ENCODE data around the gene RAI1. TPM values are rescaled to one million over a fixed set of nuclear protein-coding genes. Genes with fewer than 3 reads are reported as not detected.

Gene RAI1, protein sequence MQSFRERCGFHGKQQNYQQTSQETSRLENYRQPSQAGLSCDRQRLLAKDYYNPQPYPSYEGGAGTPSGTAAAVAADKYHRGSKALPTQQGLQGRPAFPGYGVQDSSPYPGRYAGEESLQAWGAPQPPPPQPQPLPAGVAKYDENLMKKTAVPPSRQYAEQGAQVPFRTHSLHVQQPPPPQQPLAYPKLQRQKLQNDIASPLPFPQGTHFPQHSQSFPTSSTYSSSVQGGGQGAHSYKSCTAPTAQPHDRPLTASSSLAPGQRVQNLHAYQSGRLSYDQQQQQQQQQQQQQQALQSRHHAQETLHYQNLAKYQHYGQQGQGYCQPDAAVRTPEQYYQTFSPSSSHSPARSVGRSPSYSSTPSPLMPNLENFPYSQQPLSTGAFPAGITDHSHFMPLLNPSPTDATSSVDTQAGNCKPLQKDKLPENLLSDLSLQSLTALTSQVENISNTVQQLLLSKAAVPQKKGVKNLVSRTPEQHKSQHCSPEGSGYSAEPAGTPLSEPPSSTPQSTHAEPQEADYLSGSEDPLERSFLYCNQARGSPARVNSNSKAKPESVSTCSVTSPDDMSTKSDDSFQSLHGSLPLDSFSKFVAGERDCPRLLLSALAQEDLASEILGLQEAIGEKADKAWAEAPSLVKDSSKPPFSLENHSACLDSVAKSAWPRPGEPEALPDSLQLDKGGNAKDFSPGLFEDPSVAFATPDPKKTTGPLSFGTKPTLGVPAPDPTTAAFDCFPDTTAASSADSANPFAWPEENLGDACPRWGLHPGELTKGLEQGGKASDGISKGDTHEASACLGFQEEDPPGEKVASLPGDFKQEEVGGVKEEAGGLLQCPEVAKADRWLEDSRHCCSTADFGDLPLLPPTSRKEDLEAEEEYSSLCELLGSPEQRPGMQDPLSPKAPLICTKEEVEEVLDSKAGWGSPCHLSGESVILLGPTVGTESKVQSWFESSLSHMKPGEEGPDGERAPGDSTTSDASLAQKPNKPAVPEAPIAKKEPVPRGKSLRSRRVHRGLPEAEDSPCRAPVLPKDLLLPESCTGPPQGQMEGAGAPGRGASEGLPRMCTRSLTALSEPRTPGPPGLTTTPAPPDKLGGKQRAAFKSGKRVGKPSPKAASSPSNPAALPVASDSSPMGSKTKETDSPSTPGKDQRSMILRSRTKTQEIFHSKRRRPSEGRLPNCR (N-terminal part only)
- total RNA-seq = 13.9 and 16.0 TPM in 2 replicates

DNA sequence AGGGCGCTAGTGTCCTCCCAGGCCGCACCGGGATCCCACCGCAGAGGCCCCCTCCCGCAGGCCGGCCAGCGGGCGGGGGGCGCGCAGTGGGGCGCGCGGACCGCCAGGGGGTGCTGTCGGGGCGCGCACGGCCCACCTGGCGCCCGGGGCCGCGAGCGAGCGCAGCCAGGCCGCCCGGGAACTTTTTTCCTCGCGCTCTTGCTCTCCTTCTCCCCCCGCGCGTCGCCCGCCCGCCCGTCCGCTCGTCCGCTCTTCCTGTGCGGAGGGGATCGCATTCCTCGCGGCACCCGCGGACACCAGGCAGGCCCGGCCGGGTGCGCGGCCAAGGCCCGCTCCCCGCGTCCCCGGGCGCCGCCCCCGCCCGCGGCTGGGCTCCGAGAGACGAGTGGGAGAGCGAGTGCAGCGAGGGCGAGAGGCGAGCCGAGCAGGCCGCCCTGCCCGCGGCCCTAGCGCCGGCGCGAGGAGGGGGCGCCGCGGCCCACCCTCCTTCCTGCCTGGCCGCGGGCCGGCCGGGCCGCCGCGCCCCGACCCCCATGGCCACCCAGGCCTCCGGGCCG lies at the start of gene RAI1:
Gene RAI1, plus strand, starts transcription at position 272 of the 557 bp plus-strand sequence. CDS start 111,491 bp downstream, outside the sequence.

DNA sequence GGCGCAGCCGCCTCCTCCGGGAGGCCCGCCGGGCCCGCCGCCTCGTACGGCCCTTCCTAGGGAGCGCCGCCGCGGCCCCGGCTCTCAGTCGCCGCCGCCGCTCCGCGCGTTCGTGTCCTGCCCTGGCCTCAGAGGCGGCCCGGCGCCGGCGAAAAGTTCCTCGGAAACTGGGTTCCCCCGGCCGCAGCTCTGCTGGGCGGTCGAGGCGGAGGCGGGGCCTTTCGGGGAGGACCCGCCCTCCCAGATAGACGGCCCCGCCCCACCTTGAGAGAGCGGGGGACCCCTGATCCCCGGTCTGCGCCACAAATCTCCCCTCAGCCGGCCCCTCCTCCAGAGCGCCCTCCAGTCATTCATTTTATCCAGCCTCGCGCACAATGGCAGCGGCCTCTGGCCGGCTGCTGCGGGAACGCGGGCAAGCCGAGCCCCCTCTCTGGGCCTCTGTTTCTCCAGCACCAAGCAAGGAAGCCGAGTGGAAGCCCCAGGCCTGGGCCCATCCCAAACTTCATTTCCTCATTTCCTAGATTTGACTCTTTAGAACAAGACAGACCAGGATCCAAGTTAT lies 155.6 kb downstream of the RAI1 start, which contains the start of gene SREBF1:
Gene SREBF1, minus strand, starts transcription at position 169 of the 562 bp plus-strand sequence. CDS start 169 bp downstream, outside the sequence.

Other genes with a start within 250 kb of the RAI1 start
- gene MED9, start 204.5 kb upstream of the RAI1 start, total RNA-seq = 16.2 and 17.3 TPM in 2 replicates
- gene RASD1, start 185.1 kb upstream of the RAI1 start, total RNA-seq = 2.0 TPM in 2 replicates
- gene PEMT, start 89.8 kb upstream of the RAI1 start, total RNA-seq = 26.0 and 28.3 TPM in 2 replicates
- 69.0 and 142 TPM in 2 replicates for gene SREBF1, start 155.5 kb downstream of the RAI1 start, total RNA-seq

All from uterine smooth muscle cell (primary cell).